ENCODE data around the gene DDX3X. TPM values are rescaled to one million over a fixed set of nuclear protein-coding genes. Genes with fewer than 3 reads are reported as not detected.
A peak's percentile ranks its signal among the peaks of the same experiment; 100 is the strongest.

Gene DDX3X
- total and polyA plus RNA-seq, 10 of the 15 experiments (the other 5 are each of a cell fraction or from before 2014, with no cell fraction given): 52.0 to 283 (median 172) TPM

DNA sequence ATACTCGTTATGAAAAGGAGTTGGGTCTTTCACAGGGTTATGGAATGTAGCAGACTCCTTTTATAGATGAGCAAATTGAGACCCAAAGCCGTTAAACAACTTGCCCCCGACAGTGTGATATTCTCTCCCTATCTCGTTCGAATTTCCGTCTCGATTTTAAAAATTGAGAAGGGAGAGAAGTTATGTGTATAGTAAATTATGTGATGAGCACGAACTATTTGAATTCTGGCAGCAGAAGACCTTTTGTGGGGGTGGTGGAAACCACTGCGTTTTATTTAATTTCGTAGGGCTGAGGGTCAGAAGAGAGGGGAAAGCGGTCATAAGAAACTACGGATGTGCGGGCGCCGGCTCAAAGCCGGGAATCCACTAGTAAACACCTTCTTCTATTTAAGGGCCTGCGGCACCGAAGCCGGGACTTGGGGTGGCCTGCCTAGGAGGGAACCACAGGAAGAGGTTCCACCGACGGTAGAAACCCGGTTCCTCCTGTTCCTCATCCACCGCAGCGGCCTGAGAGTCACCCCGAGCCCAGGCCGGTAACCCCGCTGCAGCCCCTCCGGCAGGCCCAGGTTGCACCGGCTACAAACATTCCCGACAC lies 1.5 kb upstream of the DDX3X start:
- no peak for TF ChIP-seq HDAC6 (IDR thresholded peaks at IDR 0.05; ENCODE audit: unreplicated experiment)
- no peak for TF ChIP-seq SIX5 (IDR thresholded peaks at IDR 0.05; ENCODE audit: low read depth, low read length, severe bottlenecking)
- no peak for TF ChIP-seq CBFB (IDR thresholded peaks at IDR 0.05; ENCODE audit: low read depth)
- 0 out of 3 replicates have a peak, but pooled peaks of 1 of the 2 experiments have one; percentile 7 for TF ChIP-seq EGR1 (IDR thresholded peaks at IDR 0.05; ENCODE audit: borderline replicate concordance in 1 of 2, low read depth in 2 of 2, low read length in 2 of 2)
- no peak for TF ChIP-seq CREM (IDR thresholded peaks at IDR 0.05; ENCODE audit: low read depth)
- TF ChIP-seq TCF12 (IDR thresholded peaks at IDR 0.05; ENCODE audit: low read depth, low read length): no peak
- TF ChIP-seq, protein P1, sequence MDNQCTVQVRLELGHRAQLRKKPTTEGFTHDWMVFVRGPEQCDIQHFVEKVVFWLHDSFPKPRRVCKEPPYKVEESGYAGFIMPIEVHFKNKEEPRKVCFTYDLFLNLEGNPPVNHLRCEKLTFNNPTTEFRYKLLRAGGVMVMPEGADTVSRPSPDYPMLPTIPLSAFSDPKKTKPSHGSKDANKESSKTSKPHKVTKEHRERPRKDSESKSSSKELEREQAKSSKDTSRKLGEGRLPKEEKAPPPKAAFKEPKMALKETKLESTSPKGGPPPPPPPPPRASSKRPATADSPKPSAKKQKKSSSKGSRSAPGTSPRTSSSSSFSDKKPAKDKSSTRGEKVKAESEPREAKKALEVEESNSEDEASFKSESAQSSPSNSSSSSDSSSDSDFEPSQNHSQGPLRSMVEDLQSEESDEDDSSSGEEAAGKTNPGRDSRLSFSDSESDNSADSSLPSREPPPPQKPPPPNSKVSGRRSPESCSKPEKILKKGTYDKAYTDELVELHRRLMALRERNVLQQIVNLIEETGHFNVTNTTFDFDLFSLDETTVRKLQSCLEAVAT (IDR thresholded peaks at IDR 0.05): no peak
- TF ChIP-seq NR2C1 (IDR thresholded peaks at IDR 0.05): no peak
- no peak for TF ChIP-seq CEBPB (IDR thresholded peaks at IDR 0.05; ENCODE audit: borderline replicate concordance in 1 of 2, low read depth in 2 of 2, low read length in 2 of 2)
- TF ChIP-seq EZH2 (IDR thresholded peaks at IDR 0.05; ENCODE audit: borderline replicate concordance, control insufficient read depth, low read depth, low read length): no peak
- TF ChIP-seq CTCF (IDR thresholded peaks at IDR 0.05 in 2 of 3, conservative IDR thresholded peaks at IDR 0.05 in 1 of 3; ENCODE audit: control insufficient read depth in 2 of 3, extremely low read depth in 1 of 3, insufficient read depth in 1 of 3, low read depth in 3 of 3, low read length in 3 of 3): no peak
- TF ChIP-seq NR2C2 (IDR thresholded peaks at IDR 0.05; ENCODE audit: borderline replicate concordance, control insufficient read depth, insufficient read length, low read depth): no peak
- TF ChIP-seq PAX8 (IDR thresholded peaks at IDR 0.05): no peak
- no peak for TF ChIP-seq FOXK2 (IDR thresholded peaks at IDR 0.05)
- peak; percentile 30; the same call in 1 of the 2 replicates for TF ChIP-seq BACH1 (IDR thresholded peaks at IDR 0.05; ENCODE audit: borderline replicate concordance)
- no peak for TF ChIP-seq LARP7 (IDR thresholded peaks at IDR 0.05)
- peak; percentile 53; the same call in 1 of the 2 replicates for TF ChIP-seq POLR2AphosphoS5 (IDR thresholded peaks at IDR 0.05; ENCODE audit: low read length)
- no peak for TF ChIP-seq TBL1XR1 (IDR thresholded peaks at IDR 0.05; ENCODE audit: low read depth, low read length)
- no peak for TF ChIP-seq PAX5 (IDR thresholded peaks at IDR 0.05; ENCODE audit: borderline replicate concordance, low read depth, low read length)
- no peak for TF ChIP-seq ZNF24 (IDR thresholded peaks at IDR 0.05)
- TSS peak; percentile 85 for BruUV-seq (replicated peaks)
- Histone ChIP-seq H3K4me2 (ENCODE audit: control insufficient read depth, insufficient read depth) (peak overlapping the region; percentile 100), H2AFZ (ENCODE audit: control insufficient read depth, low read depth, low read length) (peak overlapping the region; percentile 84), H3K4me1 (ENCODE audit: control insufficient read depth, insufficient read depth, low read length) (peaks cover 10% of the 10 kb centered on the region), H3K9ac (ENCODE audit: control insufficient read depth, insufficient read depth, low read length) (peak overlapping the region; percentile 80), H3K4me3 (peak overlapping the region; percentile 91), H4K20me1 (ENCODE audit: control insufficient read depth, insufficient read depth) (peaks cover 12% of the 10 kb centered on the region), H3K27ac (ENCODE audit: control insufficient read depth, insufficient read depth) (peak overlapping the region; percentile 99), H3K79me2 (ENCODE audit: control insufficient read depth, insufficient read depth, low read length) (peaks cover 44% of the 10 kb centered on the region), H3K27me3 (replicated peaks in 1 of 2; ENCODE audit: control insufficient read depth in 2 of 2, insufficient read depth in 2 of 2, low read length in 1 of 2) (no peaks in the 10 kb centered on the region; a peak in 1 of 4 replicates), H3K9me3 (replicated peaks; ENCODE audit: control insufficient read depth, insufficient read depth, low read length) (no peaks in the 10 kb centered on the region), H3K36me3 (ENCODE audit: control insufficient read depth in 2 of 2, insufficient read depth in 2 of 2, low read length in 1 of 2) (peaks cover 0 to 4% of the 10 kb centered on the region in 2 experiments; a peak in 2 of 4 replicates)
- FAIRE-seq: peak; percentile 7
- WGBS (ENCODE audit: insufficient coverage, insufficient replicate concordance, low lambda C conversion rate, missing lambda C conversion rate): under 1% methylated on average over 30 of the region's 30 CpGs
- SMC1A ChIA-PET (ENCODE audit: uncharacterized antibody, unreplicated experiment): interaction anchor here (1.0 to 1.8 kb wide), 3 partner anchors 31 to 681 kb away, joined by 4 to 5 read pairs (median 4); no protein-coding TSS in a partner anchor
- CTCF ChIA-PET: no interaction called here
- in situ Hi-C loops (cut with MboI): loop anchor here (5.0 to 10.0 kb wide), 2 partner anchors 250 to 688 kb away; partner anchors contain the start of gene CXorf38
- ATAC-seq: peak; percentile 6
- RAD21 ChIA-PET (ENCODE audit: unreplicated experiment): no interaction called here
- no peak for DNase-seq (ENCODE audit: low read depth, low spot score)
- POLR2A ChIA-PET: interaction anchor here (0.5 to 1.5 kb wide), 2 partner anchors 15 to 30 kb away, joined by 3 read pairs; no protein-coding TSS in a partner anchor
- intact Hi-C loops (cut with micrococcal nuclease; ENCODE audit: unreplicated experiment): loop anchor here (5.0 to 10.0 kb wide), 6 partner anchors 55 to 685 kb away; partner anchors contain the start of genes CXorf38 and USP9X

Data from GM12878 (cell line).